GM12878 (cell line): ENCODE results near the gene PTTG1. TPM values are rescaled to one million over a fixed set of nuclear protein-coding genes. Genes with fewer than 3 reads are reported as not detected.

Experiments
- ATAC-seq: fragments of 200-7000 bp; cut with Tn5 transposase; 3 replicates; pipeline ENCODE4 v1.9.1; 2020; ENCODE audit warnings: mild to moderate bottlenecking, moderate library complexity
- BruUV-seq: library from RNA; stranded (reverse); fragments of 400-500 nt; replicated peaks from 2 replicates; lab custom pipeline; 2021; lab: Mats Ljungman, UMichigan
- CTCF ChIA-PET: fragments of 300-600 bp; sonication (Branson Sonifier 250); formaldehyde crosslinking; extraction: SDS; loops from one replicate; lab custom pipeline; 2021; ENCODE audit warnings: inconsistent platforms; lab: Yijun Ruan, JAX
- POLR2A ChIA-PET: fragments of 350-600 bp; formaldehyde crosslinking; extraction: SDS; loops from one replicate; lab custom pipeline; 2021; ENCODE audit warnings: inconsistent platforms; lab: Charles Lee
- RAD21 ChIA-PET: fragments of 300-600 bp; sonication (Branson Sonifier 250); formaldehyde crosslinking; loops from one replicate; lab custom pipeline; 2023; ENCODE audit warnings: antibody characterized with exemption; ENCODE audit not compliant: unreplicated experiment; lab: Charles Lee
- SMC1A ChIA-PET: fragments of 300-600 bp; sonication (Branson Sonifier 250); formaldehyde crosslinking; loops from one replicate; lab custom pipeline; 2023; ENCODE audit not compliant: unreplicated experiment, uncharacterized antibody; lab: Charles Lee
- DNase-seq: peaks from one replicate; pipeline ENCODE4 v3.0.0-alpha.2; 2011; ENCODE audit warnings: low read depth, low spot score
- FAIRE-seq: peaks from 3 replicates; lab custom pipeline; 2011; peaks lifted over from hg19 to GRCh38; lab: Jason Lieb, UNC
- H2AFZ ChIP-seq: 2 replicates; pipeline ENCODE4 v1.6.0; 2011; ENCODE audit warnings: low read depth, low read length, control low read depth; ENCODE audit not compliant: control insufficient read depth
- H3K27ac ChIP-seq: 2 replicates; pipeline ENCODE4 v1.5.1; 2011; ENCODE audit warnings: control low read depth; ENCODE audit not compliant: control insufficient read depth, insufficient read depth
- H3K27me3 ChIP-seq, 2 experiments: replicated peaks in 1 of 2; 2 replicates each; pipeline versions ENCODE4 v1.6.0 to v1.6.1; 2011; ENCODE audit warnings: low read length in 1 of 2; ENCODE audit not compliant: control insufficient read depth in 2 of 2, insufficient read depth in 2 of 2
- H3K36me3 ChIP-seq, 2 experiments: 2 replicates each; pipeline ENCODE4 v1.5.1; 2011; ENCODE audit warnings: low read length in 1 of 2; ENCODE audit not compliant: control insufficient read depth in 2 of 2, insufficient read depth in 2 of 2
- H3K4me1 ChIP-seq: 2 replicates; pipeline ENCODE4 v1.6.1; 2011; ENCODE audit warnings: mild to moderate bottlenecking, low read length, moderate library complexity, mixed read lengths; ENCODE audit not compliant: control insufficient read depth, insufficient read depth
- H3K4me2 ChIP-seq: 2 replicates; pipeline ENCODE4 v1.6.0; 2011; ENCODE audit warnings: control low read depth; ENCODE audit not compliant: control insufficient read depth, insufficient read depth
- H3K4me3 ChIP-seq: fragments of 200-600 bp; sonication (generic); 2 replicates; pipeline ENCODE4 v1.5.1; 2016
- H3K79me2 ChIP-seq: 2 replicates; pipeline ENCODE4 v1.6.0; 2011; ENCODE audit warnings: low read length; ENCODE audit not compliant: control insufficient read depth, insufficient read depth
- H3K9ac ChIP-seq: 2 replicates; pipeline ENCODE4 v1.8.0; 2011; ENCODE audit warnings: low read length, control low read depth, mixed read lengths; ENCODE audit not compliant: control insufficient read depth, insufficient read depth
- H3K9me3 ChIP-seq: replicated peaks from 3 replicates; pipeline ENCODE4 v1.5.1; 2011; ENCODE audit warnings: mild to moderate bottlenecking, low read length; ENCODE audit not compliant: control insufficient read depth, insufficient read depth
- H4K20me1 ChIP-seq: 2 replicates; pipeline ENCODE4 v1.6.0; 2011; ENCODE audit not compliant: control insufficient read depth, insufficient read depth
- BMI1 ChIP-seq: fragments of 450-650 bp; IDR thresholded peaks from 2 replicates; pipeline ENCODE4 v1.6.1; 2016; ENCODE audit warnings: mild to moderate bottlenecking, moderate library complexity, borderline replicate concordance
- CREB1 ChIP-seq: IDR thresholded peaks from 2 replicates; pipeline ENCODE4 v1.6.1; 2012; ENCODE audit warnings: low read depth, mild to moderate bottlenecking, inconsistent platforms
- LARP7 ChIP-seq: fragments of 450-650 bp; IDR thresholded peaks from 2 replicates; pipeline ENCODE4 v1.6.1; 2017; ENCODE audit warnings: mild to moderate bottlenecking
- PML ChIP-seq: IDR thresholded peaks from 2 replicates; pipeline ENCODE4 v1.6.1; 2012; ENCODE audit warnings: low read length, inconsistent platforms
- POLR2AphosphoS2 ChIP-seq: IDR thresholded peaks from 2 replicates; pipeline ENCODE4 v1.6.1; 2011; ENCODE audit warnings: low read depth, mild to moderate bottlenecking, low read length, improper control_type of control experiment, moderate library complexity
- WGBS: methylation state at CpG from one replicate; pipeline ENCODE4 v1.1.6; 2016; ENCODE audit warnings: low lambda C conversion rate; ENCODE audit not compliant: insufficient replicate concordance, insufficient coverage; ENCODE audit errors: missing lambda C conversion rate; 5-methylcytosine and 5-hydroxymethylcytosine counted together
- in situ Hi-C: fragments of 300-500 bp; cut with MboI; formaldehyde crosslinking; loops from 9 replicates; pipeline ENCODE4 v1.14.3; 2018; ENCODE audit warnings: mixed read lengths
- intact Hi-C: fragments of 100-400 bp; cut with micrococcal nuclease; formaldehyde crosslinking; loops from one replicate; pipeline ENCODE4 v1.14.2; 2022; ENCODE audit not compliant: unreplicated experiment
- polyA plus RNA-seq, 11 experiments: library from polyadenylated mRNA; depleted of rRNA in 4 of 11; unstranded in 6 of 11; stranded (reverse) in 5 of 11; fragments of >200 nt; fragmentation: Nextera tagmentation in 4 of 11; fragmentation: Illumina TruSeq in 1 of 11; extraction: Ambion mirVana in 4 of 11; extraction: Trizol in 1 of 11; gene quantifications; 1 replicate in 1 of 11; 2 replicates in 10 of 11; pipeline versions ENCODE4 v1.2.1 to v1.2.3, GENCODE V29; 2011 to 2016; ENCODE audit warnings: inconsistent platforms in 2 of 11, missing spikeins in 2 of 11, low read depth in 1 of 11
- total RNA-seq, 4 experiments: library from RNA; depleted of rRNA in 3 of 4; stranded (reverse); fragments of >200 nt in 3 of 4; fragmentation: Illumina TruSeq in 1 of 4; extraction: Trizol in 1 of 4; gene quantifications; 2 replicates each; pipeline versions ENCODE4 v1.2.1 to v1.2.3, GENCODE V29; 2013 to 2021
- TF ChIP-seq, protein P1 (sequence below): fragments of 450-650 bp; formaldehyde crosslinking; IDR thresholded peaks from 2 replicates; pipeline ENCODE4 v1.5.0; 2022; ENCODE audit warnings: mild to moderate bottlenecking, missing genetic modification characterization
- TF ChIP-seq, protein P2 (sequence below): IDR thresholded peaks from 2 replicates; pipeline ENCODE4 v1.6.1; 2012; ENCODE audit warnings: improper control_type of control experiment, low read depth, low read length; ENCODE audit not compliant: insufficient replicate concordance
- TF ChIP-seq, protein P3 (sequence below): fragments of 450-650 bp; IDR thresholded peaks from 2 replicates; pipeline ENCODE4 v1.6.1; 2016; ENCODE audit warnings: mild to moderate bottlenecking

PTTG1 gene
- total and polyA plus RNA-seq, 10 of the 15 experiments (the other 5 are each of a cell fraction or from before 2014, with no cell fraction given), result 154 to 1,033 (median 377) TPM

DNA sequence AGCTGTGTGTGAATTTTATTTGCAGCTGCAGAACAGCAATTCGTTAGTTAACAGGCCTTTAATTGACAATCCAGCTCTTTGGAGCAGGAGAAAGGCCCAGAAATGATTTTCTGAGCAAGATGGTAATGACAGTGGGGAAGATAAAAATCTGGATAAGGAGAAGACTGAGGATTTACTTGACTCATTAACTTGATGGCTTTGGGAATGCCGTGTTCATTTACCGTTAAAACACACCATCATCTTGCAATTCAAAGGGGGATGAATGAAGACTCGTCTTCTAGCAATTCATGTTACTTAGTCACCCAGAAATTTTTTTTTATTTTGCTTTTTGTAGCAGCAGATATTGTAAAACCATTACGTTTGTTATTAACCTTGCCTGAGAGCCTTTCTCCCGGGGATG, 52.0 kb downstream of the PTTG1 start:
- H3K79me2 ChIP-seq, result peaks cover 99% of the 10 kb centered on the region

More for the DNA sequence above, 52.0 kb downstream of the PTTG1 start:
- Histone ChIP-seq H3K27me3 (no peaks in the 10 kb centered on the region), H3K9me3 (no peaks in the 10 kb centered on the region), H3K9ac (peak overlapping the region; percentile 91; the same call in 1 of the 2 replicates), H3K4me2 (peak overlapping the region; percentile 60), H4K20me1 (peaks cover 21% of the 10 kb centered on the region), H3K36me3 (peaks cover 5 to 46% of the 10 kb centered on the region in 2 experiments), H2AFZ (no peak overlapping the region), H3K4me1 (peaks cover 18% of the 10 kb centered on the region), H3K27ac (peak overlapping the region; percentile 54), H3K4me3 (peak overlapping the region; percentile 88)
- FAIRE-seq, result no peak
- no peak for ATAC-seq
- WGBS, result 83% methylated on average over 6 of the region's 6 CpGs
- in situ Hi-C loops, result no loop called here
- RAD21 ChIA-PET, result interaction anchor here (1.2 to 3.8 kb wide), 8 partner anchors 10 to 51 kb away, joined by 3 to 58 read pairs (median 5); no protein-coding TSS in a partner anchor
- POLR2A ChIA-PET, result interaction anchor here (0.9 to 7.3 kb wide), 9 partner anchors 8 to 52 kb away, joined by 3 to 52 read pairs (median 7); partner anchors contain the start of gene PTTG1
- CTCF ChIA-PET, result interaction anchor here (0.8 to 14.2 kb wide), 9 partner anchors 10 to 73 kb away, joined by 3 to 209 read pairs (median 4); partner anchors contain the start of genes FAM200C and SLU7
- BruUV-seq, result no TSS peak
- intact Hi-C loops, result loop anchor here (1.0 kb wide), 1 partner anchor 34 kb away; no protein-coding TSS in a partner anchor
- SMC1A ChIA-PET, result interaction anchor here (0.9 to 14.2 kb wide), 14 partner anchors 11 to 368 kb away, joined by 3 to 219 read pairs (median 8); partner anchors contain the start of genes PTTG1 and SLU7
- DNase-seq, result no peak
- TF ChIP-seq PML (0 out of 2 replicates have a peak, but pooled peaks have one; percentile 19), BMI1 (0 out of 2 replicates have a peak, but pooled peaks have one; percentile 40), CREB1 (no peak), LARP7 (0 out of 2 replicates have a peak, but pooled peaks have one; percentile 28), POLR2AphosphoS2 (peak; percentile 78; the same call in 1 of the 2 replicates)
- TF ChIP-seq, protein P1, sequence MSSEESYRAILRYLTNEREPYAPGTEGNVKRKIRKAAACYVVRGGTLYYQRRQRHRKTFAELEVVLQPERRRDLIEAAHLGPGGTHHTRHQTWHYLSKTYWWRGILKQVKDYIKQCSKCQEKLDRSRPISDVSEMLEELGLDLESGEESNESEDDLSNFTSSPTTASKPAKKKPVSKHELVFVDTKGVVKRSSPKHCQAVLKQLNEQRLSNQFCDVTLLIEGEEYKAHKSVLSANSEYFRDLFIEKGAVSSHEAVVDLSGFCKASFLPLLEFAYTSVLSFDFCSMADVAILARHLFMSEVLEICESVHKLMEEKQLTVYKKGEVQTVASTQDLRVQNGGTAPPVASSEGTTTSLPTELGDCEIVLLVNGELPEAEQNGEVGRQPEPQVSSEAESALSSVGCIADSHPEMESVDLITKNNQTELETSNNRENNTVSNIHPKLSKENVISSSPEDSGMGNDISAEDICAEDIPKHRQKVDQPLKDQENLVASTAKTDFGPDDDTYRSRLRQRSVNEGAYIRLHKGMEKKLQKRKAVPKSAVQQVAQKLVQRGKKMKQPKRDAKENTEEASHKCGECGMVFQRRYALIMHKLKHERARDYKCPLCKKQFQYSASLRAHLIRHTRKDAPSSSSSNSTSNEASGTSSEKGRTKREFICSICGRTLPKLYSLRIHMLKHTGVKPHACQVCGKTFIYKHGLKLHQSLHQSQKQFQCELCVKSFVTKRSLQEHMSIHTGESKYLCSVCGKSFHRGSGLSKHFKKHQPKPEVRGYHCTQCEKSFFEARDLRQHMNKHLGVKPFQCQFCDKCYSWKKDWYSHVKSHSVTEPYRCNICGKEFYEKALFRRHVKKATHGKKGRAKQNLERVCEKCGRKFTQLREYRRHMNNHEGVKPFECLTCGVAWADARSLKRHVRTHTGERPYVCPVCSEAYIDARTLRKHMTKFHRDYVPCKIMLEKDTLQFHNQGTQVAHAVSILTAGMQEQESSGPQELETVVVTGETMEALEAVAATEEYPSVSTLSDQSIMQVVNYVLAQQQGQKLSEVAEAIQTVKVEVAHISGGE (CRISPR knock-in tag), result 0 out of 2 replicates have a peak, but pooled peaks have one; percentile 0
- TF ChIP-seq, protein P2, sequence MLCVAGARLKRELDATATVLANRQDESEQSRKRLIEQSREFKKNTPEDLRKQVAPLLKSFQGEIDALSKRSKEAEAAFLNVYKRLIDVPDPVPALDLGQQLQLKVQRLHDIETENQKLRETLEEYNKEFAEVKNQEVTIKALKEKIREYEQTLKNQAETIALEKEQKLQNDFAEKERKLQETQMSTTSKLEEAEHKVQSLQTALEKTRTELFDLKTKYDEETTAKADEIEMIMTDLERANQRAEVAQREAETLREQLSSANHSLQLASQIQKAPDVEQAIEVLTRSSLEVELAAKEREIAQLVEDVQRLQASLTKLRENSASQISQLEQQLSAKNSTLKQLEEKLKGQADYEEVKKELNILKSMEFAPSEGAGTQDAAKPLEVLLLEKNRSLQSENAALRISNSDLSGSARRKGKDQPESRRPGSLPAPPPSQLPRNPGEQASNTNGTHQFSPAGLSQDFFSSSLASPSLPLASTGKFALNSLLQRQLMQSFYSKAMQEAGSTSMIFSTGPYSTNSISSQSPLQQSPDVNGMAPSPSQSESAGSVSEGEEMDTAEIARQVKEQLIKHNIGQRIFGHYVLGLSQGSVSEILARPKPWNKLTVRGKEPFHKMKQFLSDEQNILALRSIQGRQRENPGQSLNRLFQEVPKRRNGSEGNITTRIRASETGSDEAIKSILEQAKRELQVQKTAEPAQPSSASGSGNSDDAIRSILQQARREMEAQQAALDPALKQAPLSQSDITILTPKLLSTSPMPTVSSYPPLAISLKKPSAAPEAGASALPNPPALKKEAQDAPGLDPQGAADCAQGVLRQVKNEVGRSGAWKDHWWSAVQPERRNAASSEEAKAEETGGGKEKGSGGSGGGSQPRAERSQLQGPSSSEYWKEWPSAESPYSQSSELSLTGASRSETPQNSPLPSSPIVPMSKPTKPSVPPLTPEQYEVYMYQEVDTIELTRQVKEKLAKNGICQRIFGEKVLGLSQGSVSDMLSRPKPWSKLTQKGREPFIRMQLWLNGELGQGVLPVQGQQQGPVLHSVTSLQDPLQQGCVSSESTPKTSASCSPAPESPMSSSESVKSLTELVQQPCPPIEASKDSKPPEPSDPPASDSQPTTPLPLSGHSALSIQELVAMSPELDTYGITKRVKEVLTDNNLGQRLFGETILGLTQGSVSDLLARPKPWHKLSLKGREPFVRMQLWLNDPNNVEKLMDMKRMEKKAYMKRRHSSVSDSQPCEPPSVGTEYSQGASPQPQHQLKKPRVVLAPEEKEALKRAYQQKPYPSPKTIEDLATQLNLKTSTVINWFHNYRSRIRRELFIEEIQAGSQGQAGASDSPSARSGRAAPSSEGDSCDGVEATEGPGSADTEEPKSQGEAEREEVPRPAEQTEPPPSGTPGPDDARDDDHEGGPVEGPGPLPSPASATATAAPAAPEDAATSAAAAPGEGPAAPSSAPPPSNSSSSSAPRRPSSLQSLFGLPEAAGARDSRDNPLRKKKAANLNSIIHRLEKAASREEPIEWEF, result peak; percentile 20
- TF ChIP-seq, protein P3, sequence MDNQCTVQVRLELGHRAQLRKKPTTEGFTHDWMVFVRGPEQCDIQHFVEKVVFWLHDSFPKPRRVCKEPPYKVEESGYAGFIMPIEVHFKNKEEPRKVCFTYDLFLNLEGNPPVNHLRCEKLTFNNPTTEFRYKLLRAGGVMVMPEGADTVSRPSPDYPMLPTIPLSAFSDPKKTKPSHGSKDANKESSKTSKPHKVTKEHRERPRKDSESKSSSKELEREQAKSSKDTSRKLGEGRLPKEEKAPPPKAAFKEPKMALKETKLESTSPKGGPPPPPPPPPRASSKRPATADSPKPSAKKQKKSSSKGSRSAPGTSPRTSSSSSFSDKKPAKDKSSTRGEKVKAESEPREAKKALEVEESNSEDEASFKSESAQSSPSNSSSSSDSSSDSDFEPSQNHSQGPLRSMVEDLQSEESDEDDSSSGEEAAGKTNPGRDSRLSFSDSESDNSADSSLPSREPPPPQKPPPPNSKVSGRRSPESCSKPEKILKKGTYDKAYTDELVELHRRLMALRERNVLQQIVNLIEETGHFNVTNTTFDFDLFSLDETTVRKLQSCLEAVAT, result no peak
